Pancreas (tissue), 10 donors: ENCODE results near the gene LMO3. TPM values are rescaled to one million over a fixed set of nuclear protein-coding genes. Genes with fewer than 3 reads are reported as not detected.
A peak's percentile ranks its signal among the peaks of the same experiment; 100 is the strongest.

Source experiments
- ATAC-seq, 4 donors: fragments of 200-7000 bp; cut with Tn5 transposase; one replicate each; pipeline versions ENCODE4 v1.8.0 to v1.9.1; 2020; ENCODE audit warnings: mild to moderate bottlenecking in 4 of 4, moderate library complexity in 4 of 4
- DNase-seq, 6 donors: peaks; one replicate each; pipeline ENCODE4 v3.0.0-alpha.2; 2020
- FAIRE-seq: peaks from 2 replicates; lab custom pipeline; 2012; peaks lifted over from hg19 to GRCh38; lab: Jason Lieb, UNC
- H3K27ac ChIP-seq, 4 donors: fragments of 200-600 bp; sonication (generic); 1 replicate in 3 of 4; 2 replicates in 1 of 4; pipeline versions ENCODE4 v1.5.0 to v1.8.0; 2020
- H3K27me3 ChIP-seq, 4 donors: fragments of 200-600 bp; one replicate each; pipeline ENCODE4 v1.8.0; 2021
- H3K36me3 ChIP-seq, 3 donors: fragments of 200-600 bp; sonication (generic) in 1 of 3; one replicate each; pipeline versions ENCODE4 v1.5.0 to v1.8.0; 2020 to 2021
- H3K4me1 ChIP-seq, 3 donors: fragments of 200-600 bp; one replicate each; pipeline ENCODE4 v1.8.0; 2021
- H3K4me3 ChIP-seq, 4 donors: fragments of 200-600 bp; sonication (generic) in 2 of 4; one replicate each; pipeline versions ENCODE4 v1.5.0 to v1.8.0; 2020 to 2021
- H3K9me3 ChIP-seq, 4 donors: fragments of 200-600 bp; one replicate each; pipeline ENCODE4 v1.8.0; 2021
- CTCF ChIP-seq, 4 donors: fragments of 200-600 bp; sonication (generic) in 3 of 4; IDR thresholded peaks; one replicate each; pipeline versions ENCODE4 v1.5.0 to v1.8.0; 2021; ENCODE audit warnings: antibody characterized with exemption in 4 of 4
- WGBS, 2 donors: extraction: QIAGEN DNeasy Blood & Tissue Kit; methylation state at CpG; one replicate each; pipeline ENCODE4 v1.1.7; 2013; 5-methylcytosine and 5-hydroxymethylcytosine counted together
- intact Hi-C, 3 donors: fragments of 100-400 bp; cut with DNase I; formaldehyde crosslinking; loops; one replicate each; pipeline versions ENCODE4 v1.11.1 to v1.14.2; 2022
- polyA plus RNA-seq, 2 donors: library from polyadenylated mRNA; stranded (reverse); fragments of 200-250 nt; gene quantifications; one replicate each; pipeline ENCODE4 v1.2.3, GENCODE V29; 2013
- total RNA-seq, 6 donors: library from RNA; stranded (reverse); fragmentation: NEBNext Ultra II Directional in 4 of 6; extraction: Animal tissue kit (Norgen Biotek cat#: 25700) in 4 of 6; gene quantifications; one replicate each; pipeline versions ENCODE4 v1.2.1 to v1.2.4, GENCODE V29; 2021 to 2023
- donor health status: healthy with polysubstance abuse.
- donor health status: DM: no; HTN: no; CAD: no; lungs with moderate emphysema.
- donor health status: DM: no; HTN: no; CAD: no.
- donor health status: control.
- donor health status: control.
- donor health status: Bipolar disorder and iron deficiency.
- donor health status: DM: yes; HTN: yes; CAD: no.
- donor health status: DM: no; HTN: no; CAD: no.
- donor health status: DM: no; HTN: no; CAD: no.
- donor health status: DM: yes; HTN: yes; CAD: no.

The LMO3 gene
- total and polyA plus RNA-seq, 8 donors, result 5.0 to 36.3 (median 15.9) TPM

- DNase-seq (peak in 1 of 6 donors; percentile 27), FAIRE-seq (no peak), ATAC-seq (peak; percentile 78 to 93 (median 88))
- Histone ChIP-seq H3K27ac (peak overlapping the region in 2 of 4 donors; percentile 47 to 54), H3K9me3 (no peaks in the 10 kb centered on the region), H3K36me3 (no peaks in the 10 kb centered on the region), H3K4me1 (peaks cover under 1 to 8% (median 8%) of the 10 kb centered on the region in 3 donors), H3K27me3 (no peaks in the 10 kb centered on the region), H3K4me3 (no peak overlapping the region)
- intact Hi-C loops, result no loop called here
- WGBS, 2 donors, result 29% methylated on average over 1 of the region's 1 CpG
- TF ChIP-seq CTCF (IDR thresholded peaks at IDR 0.05), result no peak
Measured at GRCh38 chr12:16524378-16524777, 81.6 kb downstream of the LMO3 start.

GRCh38 chr12:16523951-16524331, 82.0 kb downstream of the LMO3 start:
- no peak for FAIRE-seq
- Histone ChIP-seq H3K27me3 (no peaks in the 10 kb centered on the region), H3K9me3 (no peaks in the 10 kb centered on the region), H3K36me3 (no peaks in the 10 kb centered on the region), H3K4me1 (peaks cover 0 to 8% (median 8%) of the 10 kb centered on the region in 3 donors), H3K4me3 (no peak overlapping the region), H3K27ac (peak overlapping the region in 2 of 4 donors; percentile 47 to 54)
- DNase-seq, result no peak
- intact Hi-C loops, result no loop called here
- ATAC-seq, result peak; percentile 44 to 52 (median 50)
- TF ChIP-seq CTCF (IDR thresholded peaks at IDR 0.05), result no peak

- Histone ChIP-seq H3K4me1 (peaks cover 0 to 8% (median 8%) of the 10 kb centered on the region in 3 donors), H3K27me3 (no peaks in the 10 kb centered on the region), H3K4me3 (no peak overlapping the region), H3K36me3 (no peaks in the 10 kb centered on the region), H3K27ac (peak overlapping the region in 1 of 4 donors; percentile 54), H3K9me3 (no peaks in the 10 kb centered on the region)
- intact Hi-C loops, result no loop called here
- WGBS, 2 donors, result 89 to 90% methylated on average over 5 of the region's 5 CpGs
- TF ChIP-seq CTCF (IDR thresholded peaks at IDR 0.05), result no peak
- FAIRE-seq (no peak), ATAC-seq (no peak), DNase-seq (no peak)
Measured at GRCh38 chr12:16523284-16523950, 82.5 kb downstream of the LMO3 start.

- WGBS, 2 donors, result 91 to 93% methylated on average over 6 of the region's 6 CpGs
- Histone ChIP-seq H3K27me3 (no peaks in the 10 kb centered on the region), H3K4me1 (peaks cover 0 to 8% (median 8%) of the 10 kb centered on the region in 3 donors), H3K9me3 (no peaks in the 10 kb centered on the region), H3K27ac (no peak overlapping the region), H3K36me3 (no peaks in the 10 kb centered on the region), H3K4me3 (no peak overlapping the region)
- ATAC-seq (no peak), DNase-seq (no peak), FAIRE-seq (no peak)
- intact Hi-C loops, result no loop called here
- TF ChIP-seq CTCF (IDR thresholded peaks at IDR 0.05), result no peak
Measured at GRCh38 chr12:16520328-16520727, 85.6 kb downstream of the LMO3 start.

GRCh38 chr12:16515666-16516065, 90.3 kb downstream of the LMO3 start:
- no peak for TF ChIP-seq CTCF (IDR thresholded peaks at IDR 0.05)
- Histone ChIP-seq H3K27ac (no peak overlapping the region), H3K36me3 (no peaks in the 10 kb centered on the region), H3K4me1 (no peaks in the 10 kb centered on the region), H3K27me3 (no peaks in the 10 kb centered on the region), H3K4me3 (no peak overlapping the region), H3K9me3 (no peaks in the 10 kb centered on the region)
- ATAC-seq (no peak), DNase-seq (no peak), FAIRE-seq (no peak)
- WGBS, 2 donors, result 94 to 96% methylated on average over 3 of the region's 3 CpGs
- intact Hi-C loops, result no loop called here
